Endothelial cell of umbilical vein (primary cell): ENCODE data around the gene ANO4. TPM values are rescaled to one million over a fixed set of nuclear protein-coding genes. Genes with fewer than 3 reads are reported as not detected.

Experiments used
- BruUV-seq: library from RNA; stranded (reverse); fragments of 400-500 nt; replicated peaks from 2 replicates; lab custom pipeline; 2021; lab: Mats Ljungman, UMichigan
- CTCF ChIA-PET: fragments of 300-600, 350-600 bp; sonication (Branson Sonifier 250); formaldehyde crosslinking; loops from one replicate; lab custom pipeline; 2021; ENCODE audit warnings: antibody characterized with exemption, inconsistent platforms; lab: Charles Lee
- POLR2A ChIA-PET: fragments of 300-600, 350-600 bp; sonication (Branson Sonifier 250); formaldehyde crosslinking; loops from one replicate; lab custom pipeline; 2021; ENCODE audit warnings: antibody characterized with exemption, inconsistent platforms; lab: Charles Lee
- DNase-seq: peaks from one replicate; pipeline ENCODE4 v3.0.0-alpha.2; 2011; ENCODE audit warnings: low read depth, low spot score
- FAIRE-seq: peaks from 2 replicates; lab custom pipeline; 2011; peaks lifted over from hg19 to GRCh38; lab: Jason Lieb, UNC
- H2AFZ ChIP-seq: 2 replicates; pipeline ENCODE4 v1.6.0; 2012; ENCODE audit warnings: low read depth, low read length, control low read depth, inconsistent platforms
- H3K27ac ChIP-seq: 2 replicates; pipeline ENCODE4 v1.5.1; 2011; ENCODE audit warnings: low read depth, mild to moderate bottlenecking, control low read depth, low read length, moderate library complexity; ENCODE audit not compliant: insufficient read depth
- H3K27me3 ChIP-seq, 2 experiments: 2 replicates each; pipeline versions ENCODE4 v1.6.0 to v1.6.1; 2011; ENCODE audit warnings: low read length in 2 of 2, mixed read lengths in 1 of 2; ENCODE audit not compliant: control insufficient read depth in 2 of 2, insufficient read depth in 2 of 2
- H3K36me3 ChIP-seq, 2 experiments: 2 replicates in 1 of 2; 3 replicates in 1 of 2; pipeline ENCODE4 v1.5.1; 2011; ENCODE audit warnings: low read length in 2 of 2, mild to moderate bottlenecking in 1 of 2, moderate library complexity in 1 of 2; ENCODE audit not compliant: control insufficient read depth in 2 of 2, insufficient read depth in 2 of 2; ENCODE audit errors: extremely low read depth in 1 of 2
- H3K4me1 ChIP-seq: 3 replicates; pipeline ENCODE4 v1.5.1; 2011; ENCODE audit warnings: mild to moderate bottlenecking, low read length; ENCODE audit not compliant: control insufficient read depth, insufficient read depth; ENCODE audit errors: extremely low read depth
- H3K4me2 ChIP-seq: 2 replicates; pipeline ENCODE4 v1.6.1; 2011; ENCODE audit warnings: low read length, control low read depth, mixed read lengths; ENCODE audit not compliant: insufficient read depth
- H3K4me3 ChIP-seq, 3 experiments: fragments of 200-600 bp in 1 of 3; sonication (generic), shearing (Covaris generic) in 1 of 3; replicated peaks in 1 of 3; 2 replicates each; pipeline ENCODE4 v1.5.1; 2011 to 2016; ENCODE audit warnings: control low read depth in 3 of 3, low read length in 3 of 3, mild to moderate bottlenecking in 2 of 3, inconsistent platforms in 1 of 3, low read depth in 1 of 3, moderate library complexity in 1 of 3; ENCODE audit not compliant: insufficient read depth in 1 of 3
- H3K79me2 ChIP-seq: 2 replicates; pipeline ENCODE4 v1.6.0; 2012; ENCODE audit warnings: low read length, inconsistent platforms; ENCODE audit not compliant: control insufficient read depth, insufficient read depth
- H3K9ac ChIP-seq: replicated peaks from 2 replicates; pipeline ENCODE3; 2011; ENCODE audit warnings: low read length, control low read depth; ENCODE audit not compliant: insufficient read depth; ENCODE audit errors: extremely low read depth
- H3K9me1 ChIP-seq: replicated peaks from 3 replicates; pipeline ENCODE4 v1.6.0; 2011; ENCODE audit warnings: mild to moderate bottlenecking, low read length; ENCODE audit not compliant: control insufficient read depth, insufficient read depth; ENCODE audit errors: extremely low read depth
- H3K9me3 ChIP-seq: replicated peaks from 2 replicates; pipeline ENCODE4 v1.5.1; 2012; ENCODE audit warnings: low read length, inconsistent platforms; ENCODE audit not compliant: control insufficient read depth, insufficient read depth
- H4K20me1 ChIP-seq: replicated peaks from 2 replicates; pipeline ENCODE3; 2011; ENCODE audit warnings: mild to moderate bottlenecking, low read length; ENCODE audit not compliant: control insufficient read depth, insufficient read depth; ENCODE audit errors: extremely low read depth
- CTCF ChIP-seq, 2 donors: IDR thresholded peaks; 1 replicate in 1 of 2; 2 replicates in 1 of 2; pipeline ENCODE4 v1.5.1; 2011; ENCODE audit warnings: low read length in 2 of 2, mild to moderate bottlenecking in 2 of 2, moderate library complexity in 2 of 2, control low read depth in 1 of 2, inconsistent platforms in 1 of 2, low read depth in 1 of 2; ENCODE audit not compliant: insufficient read depth in 1 of 2; ENCODE audit errors: extremely low read depth in 1 of 2
- EZH2 ChIP-seq: IDR thresholded peaks from 2 replicates; pipeline ENCODE4 v1.6.1; 2012; ENCODE audit warnings: borderline replicate concordance, low read depth, mild to moderate bottlenecking, moderate library complexity, low read length, inconsistent platforms; ENCODE audit not compliant: severe bottlenecking
- FOS ChIP-seq: IDR thresholded peaks from 2 replicates; pipeline ENCODE4 v1.6.1; 2011; ENCODE audit warnings: mild to moderate bottlenecking, low read length, moderate library complexity, borderline replicate concordance; ENCODE audit not compliant: insufficient read depth
- GATA2 ChIP-seq: IDR thresholded peaks from 2 replicates; pipeline ENCODE4 v1.7.0; 2011; ENCODE audit warnings: low read depth, mild to moderate bottlenecking, moderate library complexity, mixed read lengths, low read length; ENCODE audit not compliant: insufficient read length, insufficient read depth
- JUN ChIP-seq: IDR thresholded peaks from 2 replicates; pipeline ENCODE4 v1.6.1; 2011; ENCODE audit warnings: borderline replicate concordance, low read depth; ENCODE audit not compliant: insufficient read length, insufficient read depth
- MAX ChIP-seq: IDR thresholded peaks from 2 replicates; pipeline ENCODE4 v1.6.1; 2011; ENCODE audit not compliant: insufficient read depth, insufficient read length
- MYC ChIP-seq: IDR thresholded peaks from one replicate; pipeline ENCODE4 v1.6.1; 2011; ENCODE audit warnings: mild to moderate bottlenecking, low read depth, low read length
- POLR2A ChIP-seq: IDR thresholded peaks from 2 replicates; pipeline ENCODE4 v1.6.1; 2012; ENCODE audit warnings: low read depth, mild to moderate bottlenecking, control low read depth, low read length
- POLR2AphosphoS5 ChIP-seq: IDR thresholded peaks from 2 replicates; pipeline ENCODE4 v1.6.1; 2012; ENCODE audit warnings: low read depth, mild to moderate bottlenecking, control low read depth, low read length, moderate library complexity; ENCODE audit not compliant: insufficient read depth
- dilution Hi-C: fragments of 300-500 bp; cut with MboI; formaldehyde crosslinking; loops from one replicate; pipeline ENCODE4 v1.15.0; 2019; ENCODE audit warnings: low sequenced_read_pairs; ENCODE audit not compliant: extremely low pct_ligation_motif_present
- intact Hi-C: fragments of 100-400 bp; cut with micrococcal nuclease; formaldehyde crosslinking; loops from one replicate; pipeline ENCODE4 v1.10.0; 2022
- polyA plus RNA-seq, 4 experiments: library from polyadenylated mRNA; depleted of rRNA in 3 of 4; stranded (reverse) in 3 of 4; unstranded in 1 of 4; fragments of >200 nt; gene quantifications; 2 replicates each; pipeline versions ENCODE4 v1.2.1 to v1.2.3, GENCODE V29; 2011 to 2012; ENCODE audit warnings: missing spikeins in 1 of 4
- total RNA-seq: library from RNA; stranded (reverse); gene quantifications from 2 replicates; pipeline ENCODE4 v1.2.3, GENCODE V29; 2021

ANO4 gene
- total and polyA plus RNA-seq, 2 donors (not counting 3 experiments of a cell fraction or from before 2014, with no cell fraction given): 0.25 TPM; not detected in 1

GRCh38 chr12:100896192-100896591 is 101.6 kb downstream of the ANO4 start:
- dilution Hi-C loops (no loop called here), intact Hi-C loops (no loop called here)
- H3K9me1 ChIP-seq: no peaks in the 10 kb centered on the region
- no peaks in the 10 kb centered on the region for H3K36me3 ChIP-seq
- DNase-seq: no peak
- no peak overlapping the region for H2AFZ ChIP-seq
- H3K27me3 ChIP-seq: no peaks in the 10 kb centered on the region
- H3K9ac ChIP-seq: no peak overlapping the region
- no TSS peak for BruUV-seq
- no peak for FAIRE-seq
- no peak overlapping the region for H3K4me2 ChIP-seq
- CTCF ChIA-PET: no interaction called here
- H3K9me3 ChIP-seq: no peaks in the 10 kb centered on the region
- no peak overlapping the region for H3K4me3 ChIP-seq
- no peaks in the 10 kb centered on the region for H4K20me1 ChIP-seq
- POLR2A ChIA-PET: no interaction called here
- no peaks in the 10 kb centered on the region for H3K4me1 ChIP-seq
- TF ChIP-seq FOS (no peak), GATA2 (no peak), EZH2 (no peak), POLR2AphosphoS5 (no peak), MAX (no peak), CTCF (IDR thresholded peaks at IDR 0.05; ENCODE audit: extremely low read depth in 1 of 2, insufficient read depth in 1 of 2, low read depth in 1 of 2, low read length in 2 of 2) (no peak), JUN (no peak), POLR2A (no peak), MYC (no peak)
- H3K79me2 ChIP-seq: no peaks in the 10 kb centered on the region
- no peak overlapping the region for H3K27ac ChIP-seq
